Stomach (tissue), 9 donors: ENCODE results near the gene PLA2G4A. TPM values are rescaled to one million over a fixed set of nuclear protein-coding genes. Genes with fewer than 3 reads are reported as not detected.

Source experiments
- DNase-seq, 2 donors: peaks; one replicate each; pipeline versions ENCODE4 v3.0.0 to v3.0.0-alpha.2; 2013 to 2019
- H3K27ac ChIP-seq, 5 donors: fragments of 200-600 bp in 4 of 5; sonication (generic) in 4 of 5; one replicate each; pipeline ENCODE4 v1.5.1; 2013 to 2019; ENCODE audit warnings: mild to moderate bottlenecking in 1 of 5, moderate library complexity in 1 of 5
- H3K27me3 ChIP-seq, 3 donors: fragments of 200-600 bp; sonication (generic); one replicate each; pipeline ENCODE4 v1.5.1; 2017 to 2019; ENCODE audit warnings: mixed run types in 1 of 3
- H3K36me3 ChIP-seq, 4 donors: fragments of 200-600 bp; sonication (generic); 1 replicate in 3 of 4; 2 replicates in 1 of 4; pipeline ENCODE4 v1.5.1; 2016 to 2019
- H3K4me1 ChIP-seq, 4 donors: fragments of 200-600 bp; sonication (generic); one replicate each; pipeline ENCODE4 v1.5.1; 2016 to 2019
- H3K4me3 ChIP-seq, 4 donors: fragments of 200-600 bp; sonication (generic) in 3 of 4; one replicate each; pipeline ENCODE4 v1.5.1; 2016 to 2019; ENCODE audit warnings: mild to moderate bottlenecking in 1 of 4
- H3K9me3 ChIP-seq, 4 donors: fragments of 200-600 bp; sonication (generic); one replicate each; pipeline ENCODE4 v1.5.1; 2016 to 2019
- EP300 ChIP-seq: sonication (generic); formaldehyde crosslinking; IDR thresholded peaks from one replicate; pipeline ENCODE4 v1.6.1; 2017; ENCODE audit warnings: antibody characterized with exemption
- POLR2A ChIP-seq, 4 donors: fragments of 450-650 bp; IDR thresholded peaks; one replicate each; pipeline ENCODE4 v1.6.1; 2016; ENCODE audit warnings: antibody characterized with exemption in 4 of 4, control low read depth in 2 of 4, mild to moderate bottlenecking in 1 of 4, moderate library complexity in 1 of 4
- POLR2AphosphoS5 ChIP-seq, 3 donors: sonication (generic); formaldehyde crosslinking; IDR thresholded peaks; one replicate each; pipeline ENCODE4 v1.6.1; 2016; ENCODE audit warnings: antibody characterized with exemption in 3 of 3
- WGBS, 5 donors: extraction: QIAGEN DNeasy Blood & Tissue Kit in 3 of 5; methylation state at CpG; one replicate each; pipeline versions ENCODE4 v1.1.5 to v1.1.7; 2013 to 2018; 5-methylcytosine and 5-hydroxymethylcytosine counted together
- intact Hi-C: fragments of 100-400 bp; cut with DNase I; formaldehyde crosslinking; loops from one replicate; pipeline ENCODE4 v1.15.1; 2023; ENCODE audit warnings: low total_unique reads
- polyA plus RNA-seq, 3 donors: library from polyadenylated mRNA; stranded (reverse); fragments of 200-250 nt; gene quantifications; one replicate each; pipeline ENCODE4 v1.2.3, GENCODE V29; 2013
- total RNA-seq, 5 donors: library from RNA; depleted of rRNA; stranded (reverse); fragments of >200 nt; gene quantifications; one replicate each; pipeline versions ENCODE4 v1.1.0 to v1.2.3, GENCODE V29; 2014 to 2016
- TF ChIP-seq, protein P1 (sequence below), 7 experiments: fragments of 450-650 bp in 4 of 7; fragments of 200-600 bp in 3 of 7; sonication (generic) in 3 of 7; IDR thresholded peaks; one replicate each; pipeline ENCODE4 v1.5.1; 2016 to 2019; ENCODE audit warnings: antibody characterized with exemption in 7 of 7, control low read depth in 2 of 7, mild to moderate bottlenecking in 1 of 7
- donor health status: healthy with polysubstance abuse.
- donor health status: Bipolar disorder and iron deficiency.
- donor health status: healthy.

The PLA2G4A gene
- total and polyA plus RNA-seq, 8 donors: 2.2 to 17.8 (median 6.8) TPM

- Histone ChIP-seq H3K4me3 (no peak overlapping the region), H3K27me3 (no peaks in the 10 kb centered on the region), H3K27ac (no peak overlapping the region), H3K4me1 (peaks cover 0 to 13% (median 0%) of the 10 kb centered on the region in 4 donors), H3K36me3 (no peaks in the 10 kb centered on the region), H3K9me3 (no peaks in the 10 kb centered on the region)
- TF ChIP-seq, protein P1, sequence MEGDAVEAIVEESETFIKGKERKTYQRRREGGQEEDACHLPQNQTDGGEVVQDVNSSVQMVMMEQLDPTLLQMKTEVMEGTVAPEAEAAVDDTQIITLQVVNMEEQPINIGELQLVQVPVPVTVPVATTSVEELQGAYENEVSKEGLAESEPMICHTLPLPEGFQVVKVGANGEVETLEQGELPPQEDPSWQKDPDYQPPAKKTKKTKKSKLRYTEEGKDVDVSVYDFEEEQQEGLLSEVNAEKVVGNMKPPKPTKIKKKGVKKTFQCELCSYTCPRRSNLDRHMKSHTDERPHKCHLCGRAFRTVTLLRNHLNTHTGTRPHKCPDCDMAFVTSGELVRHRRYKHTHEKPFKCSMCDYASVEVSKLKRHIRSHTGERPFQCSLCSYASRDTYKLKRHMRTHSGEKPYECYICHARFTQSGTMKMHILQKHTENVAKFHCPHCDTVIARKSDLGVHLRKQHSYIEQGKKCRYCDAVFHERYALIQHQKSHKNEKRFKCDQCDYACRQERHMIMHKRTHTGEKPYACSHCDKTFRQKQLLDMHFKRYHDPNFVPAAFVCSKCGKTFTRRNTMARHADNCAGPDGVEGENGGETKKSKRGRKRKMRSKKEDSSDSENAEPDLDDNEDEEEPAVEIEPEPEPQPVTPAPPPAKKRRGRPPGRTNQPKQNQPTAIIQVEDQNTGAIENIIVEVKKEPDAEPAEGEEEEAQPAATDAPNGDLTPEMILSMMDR (IDR thresholded peaks at IDR 0.05): no peak
- no peak for TF ChIP-seq EP300
- no peak for TF ChIP-seq POLR2AphosphoS5 (IDR thresholded peaks at IDR 0.05)
- TF ChIP-seq POLR2A (IDR thresholded peaks at IDR 0.05): no peak
- WGBS, 5 donors: 78 to 86% (median 84%) methylated on average over 6 of the region's 6 CpGs
- no peak for DNase-seq
- intact Hi-C loops: no loop called here
These were observed 53.8 kb downstream of the PLA2G4A start for GRCh38 chr1:186882372-186883134.

- no peak for DNase-seq
- Histone ChIP-seq H3K27me3 (no peaks in the 10 kb centered on the region), H3K27ac (no peak overlapping the region), H3K4me1 (peaks cover 0 to 13% (median 0%) of the 10 kb centered on the region in 4 donors), H3K9me3 (no peaks in the 10 kb centered on the region), H3K4me3 (no peak overlapping the region), H3K36me3 (no peaks in the 10 kb centered on the region)
- intact Hi-C loops: no loop called here
- TF ChIP-seq POLR2A (IDR thresholded peaks at IDR 0.05): no peak
- TF ChIP-seq, protein P1 (IDR thresholded peaks at IDR 0.05): no peak
- no peak for TF ChIP-seq POLR2AphosphoS5 (IDR thresholded peaks at IDR 0.05)
- TF ChIP-seq EP300: no peak
- 61 to 95% (median 87%) methylated on average over 1 of the region's 1 CpG for WGBS, 5 donors
These were observed 55.5 kb downstream of the PLA2G4A start for GRCh38 chr1:186884251-186884650.

DNA sequence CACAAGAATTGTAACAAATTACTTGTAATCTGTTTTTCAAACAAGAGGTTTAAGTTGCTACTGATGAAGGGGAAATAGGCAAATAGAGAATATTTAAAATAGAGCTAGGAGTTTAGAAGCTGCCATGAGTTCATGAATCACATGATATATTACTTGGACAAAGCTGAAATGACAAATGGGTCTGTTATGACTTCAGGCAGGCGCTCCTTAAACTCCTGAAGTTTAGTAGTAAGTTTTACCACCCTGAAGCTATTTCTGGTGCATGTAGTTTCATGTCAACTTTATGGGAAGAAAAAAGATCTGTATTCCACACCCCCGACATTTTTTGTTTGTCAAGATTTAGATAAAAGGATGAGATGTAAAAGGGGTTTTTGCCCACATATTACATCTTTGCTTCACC lies 58.5 kb downstream of the PLA2G4A start:
- DNase-seq: no peak
- Histone ChIP-seq H3K27me3 (no peaks in the 10 kb centered on the region), H3K9me3 (no peaks in the 10 kb centered on the region), H3K27ac (no peak overlapping the region), H3K36me3 (no peaks in the 10 kb centered on the region), H3K4me1 (no peaks in the 10 kb centered on the region), H3K4me3 (no peak overlapping the region)
- WGBS, 5 donors: 59 to 79% (median 60%) methylated on average over 2 of the region's 2 CpGs
- TF ChIP-seq, protein P1 (IDR thresholded peaks at IDR 0.05): no peak
- TF ChIP-seq POLR2A (IDR thresholded peaks at IDR 0.05): no peak
- TF ChIP-seq EP300: no peak
- no peak for TF ChIP-seq POLR2AphosphoS5 (IDR thresholded peaks at IDR 0.05)
- intact Hi-C loops: no loop called here

DNA sequence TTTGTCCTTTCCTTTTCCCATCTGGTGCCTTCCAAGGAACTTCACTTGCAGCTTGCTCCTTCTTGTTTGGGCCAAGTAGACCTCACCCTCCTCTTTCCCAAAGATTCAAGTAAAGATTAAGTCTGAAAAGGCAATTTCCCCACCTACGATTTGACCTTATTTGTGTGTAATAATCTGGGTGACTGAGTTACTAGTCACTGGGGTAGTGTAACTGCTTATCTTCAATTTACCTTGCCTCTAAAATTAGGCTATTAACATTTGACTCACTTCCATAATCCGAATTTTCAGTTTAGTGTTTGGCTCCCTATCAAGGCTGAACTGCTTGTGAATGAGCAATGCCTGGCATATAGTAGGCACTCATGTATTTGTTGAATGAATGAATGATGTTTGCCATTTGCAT lies 59.6 kb downstream of the PLA2G4A start:
- WGBS, 5 donors: 41 to 63% (median 45%) methylated on average over 2 of the region's 2 CpGs
- TF ChIP-seq EP300 (no peak), POLR2AphosphoS5 (IDR thresholded peaks at IDR 0.05) (no peak), POLR2A (IDR thresholded peaks at IDR 0.05) (no peak)
- TF ChIP-seq, protein P1 (IDR thresholded peaks at IDR 0.05): no peak
- Histone ChIP-seq H3K4me3 (no peak overlapping the region), H3K27ac (no peak overlapping the region), H3K27me3 (no peaks in the 10 kb centered on the region), H3K36me3 (no peaks in the 10 kb centered on the region), H3K4me1 (no peaks in the 10 kb centered on the region), H3K9me3 (no peaks in the 10 kb centered on the region)
- no peak for DNase-seq
- intact Hi-C loops: no loop called here
